ENCODE results near the gene LHX3.

LHX3 gene

DNA sequence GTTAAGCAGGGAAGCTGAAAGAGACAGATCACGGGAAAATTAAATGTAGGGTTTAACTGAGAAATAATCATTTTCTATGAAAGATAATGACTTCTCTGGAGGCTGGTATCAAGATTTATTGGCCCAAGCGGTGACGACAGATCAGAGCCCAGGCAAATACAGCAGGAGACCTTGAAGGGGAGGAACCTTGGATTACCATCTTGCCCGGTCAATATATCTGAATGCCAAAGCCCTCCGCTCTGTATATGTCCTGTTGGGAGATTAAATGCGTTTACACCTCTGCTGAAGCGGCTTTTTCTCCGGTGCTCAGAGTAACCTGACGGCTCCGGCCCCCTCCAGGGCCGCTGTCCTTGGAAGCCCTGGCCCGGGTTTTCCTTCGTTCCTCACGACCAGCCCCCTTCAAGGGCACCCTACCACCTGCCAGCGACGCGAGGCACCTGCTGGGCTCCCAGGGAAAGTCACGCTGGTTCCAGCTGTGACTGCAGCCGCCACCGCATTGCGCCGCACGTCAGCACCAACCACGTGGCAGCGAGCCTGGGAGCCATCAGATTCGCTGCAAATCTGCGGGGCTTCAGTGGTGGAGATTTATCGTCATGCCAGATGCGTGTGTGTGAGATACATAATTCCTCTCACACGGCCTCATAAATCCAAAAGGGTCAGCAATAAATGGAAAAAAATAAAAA, 45.1 kb upstream of the LHX3 start:
- Histone ChIP-seq H3K27me3 (replicated peaks in 2 of 5; ENCODE audit: control insufficient read depth in 4 of 5, insufficient read depth in 5 of 5, low read length in 4 of 5) (peaks cover 0 to 2% (median 0%) of the 10 kb centered on the region in 5 experiments), H3K36me3 (ENCODE audit: control insufficient read depth in 4 of 4, insufficient read depth in 4 of 4, low read length in 3 of 4) (no peaks in the 10 kb centered on the region), H3K4me1 (ENCODE audit: control extremely low read depth in 1 of 4, control insufficient read depth in 4 of 4, insufficient read depth in 4 of 4, low read length in 3 of 4) (peaks cover 2 to 8% (median 6%) of the 10 kb centered on the region in 4 experiments), H3K27ac (ENCODE audit: insufficient read depth in 1 of 2, low read depth in 1 of 2, low read length in 2 of 2, poor library complexity in 1 of 2, severe bottlenecking in 2 of 2) (no peak overlapping the region), H3K9me3 (ENCODE audit: control extremely low read depth in 1 of 5, control insufficient read depth in 4 of 5, insufficient read depth in 2 of 5, low read depth in 1 of 5, low read length in 4 of 5) (no peaks in the 10 kb centered on the region), H3K4me3 (ENCODE audit: control insufficient read depth in 1 of 7, extremely low read depth in 1 of 7, insufficient read depth in 4 of 7, low read depth in 2 of 7, low read length in 6 of 7) (no peak overlapping the region)
- DNase-seq: no peak
- POLR2A ChIA-PET: no interaction called here
- WGBS (ENCODE audit: insufficient coverage): 88% methylated on average over 27 of the region's 30 CpGs
- CTCF ChIA-PET: interaction anchor here (0.7 kb wide), 1 partner anchor 31 kb away, joined by 3 read pairs; no protein-coding TSS in a partner anchor

DNA sequence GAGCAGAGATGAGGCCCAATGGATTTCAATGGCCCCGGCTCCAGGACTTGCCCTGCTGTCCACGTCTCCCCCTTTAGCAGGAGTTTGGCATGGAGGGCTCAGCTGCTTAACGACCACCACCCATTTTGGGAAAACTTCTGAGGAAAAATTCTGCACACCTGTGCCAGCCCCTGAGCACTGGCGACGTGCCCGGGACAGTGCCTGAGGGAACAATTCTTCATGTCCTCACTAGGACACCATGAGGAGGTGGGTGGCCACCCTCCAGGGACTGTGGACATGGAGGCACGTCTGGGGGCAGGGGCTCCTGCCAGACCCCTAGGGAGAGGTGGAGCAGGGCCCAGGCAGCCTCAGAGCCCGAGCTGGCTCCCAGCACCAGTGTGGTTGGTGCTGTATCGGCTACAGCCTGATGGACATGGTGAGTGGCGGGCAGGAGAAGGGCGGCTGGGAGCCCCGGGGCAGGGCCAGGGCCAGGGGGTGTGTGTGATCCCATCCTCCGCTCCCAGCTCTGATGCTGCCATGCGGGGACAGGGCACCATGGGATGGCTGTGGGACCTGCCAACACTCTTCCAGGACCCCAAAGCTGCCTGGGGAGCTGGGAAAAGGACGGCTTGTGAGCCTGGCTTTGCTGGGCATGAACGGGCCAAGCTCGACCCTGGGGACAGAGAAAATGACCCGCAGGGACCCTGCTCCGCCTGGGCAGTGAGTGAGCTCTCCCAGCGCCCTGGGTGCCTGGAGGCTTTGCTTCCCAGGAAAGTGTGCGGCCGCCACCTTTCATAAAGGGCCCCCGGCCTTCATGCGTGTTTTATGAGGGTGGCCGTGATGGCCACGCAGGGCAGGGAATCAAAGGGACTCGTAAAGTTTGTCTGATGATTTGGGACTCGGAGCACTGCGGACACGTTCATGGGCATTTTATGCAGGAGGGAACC, 44.3 kb upstream of the LHX3 start:
- no peak overlapping the region for H3K4me3 ChIP-seq (ENCODE audit: control insufficient read depth in 1 of 7, extremely low read depth in 1 of 7, insufficient read depth in 4 of 7, low read depth in 2 of 7, low read length in 6 of 7)
- H3K9me3 ChIP-seq (ENCODE audit: control extremely low read depth in 1 of 5, control insufficient read depth in 4 of 5, insufficient read depth in 2 of 5, low read depth in 1 of 5, low read length in 4 of 5): no peaks in the 10 kb centered on the region
- H3K27ac ChIP-seq (ENCODE audit: insufficient read depth in 1 of 2, low read depth in 1 of 2, low read length in 2 of 2, poor library complexity in 1 of 2, severe bottlenecking in 2 of 2): no peak overlapping the region
- H3K4me1 ChIP-seq (ENCODE audit: control extremely low read depth in 1 of 4, control insufficient read depth in 4 of 4, insufficient read depth in 4 of 4, low read length in 3 of 4): peaks cover 8 to 16% (median 13%) of the 10 kb centered on the region in 4 experiments
- DNase-seq: no peak
- no peaks in the 10 kb centered on the region for H3K36me3 ChIP-seq (ENCODE audit: control insufficient read depth in 4 of 4, insufficient read depth in 4 of 4, low read length in 3 of 4)
- H3K27me3 ChIP-seq (replicated peaks in 2 of 5; ENCODE audit: control insufficient read depth in 4 of 5, insufficient read depth in 5 of 5, low read length in 4 of 5): peaks cover 0 to 2% (median 0%) of the 10 kb centered on the region in 5 experiments
- ChIA-PET POLR2A (no interaction called here), CTCF (interaction anchor here (0.9 kb wide), 1 partner anchor 12 kb away, joined by 7 read pairs; no protein-coding TSS in a partner anchor)
- 94% methylated on average over 29 of the region's 30 CpGs for WGBS (ENCODE audit: insufficient coverage)

DNA sequence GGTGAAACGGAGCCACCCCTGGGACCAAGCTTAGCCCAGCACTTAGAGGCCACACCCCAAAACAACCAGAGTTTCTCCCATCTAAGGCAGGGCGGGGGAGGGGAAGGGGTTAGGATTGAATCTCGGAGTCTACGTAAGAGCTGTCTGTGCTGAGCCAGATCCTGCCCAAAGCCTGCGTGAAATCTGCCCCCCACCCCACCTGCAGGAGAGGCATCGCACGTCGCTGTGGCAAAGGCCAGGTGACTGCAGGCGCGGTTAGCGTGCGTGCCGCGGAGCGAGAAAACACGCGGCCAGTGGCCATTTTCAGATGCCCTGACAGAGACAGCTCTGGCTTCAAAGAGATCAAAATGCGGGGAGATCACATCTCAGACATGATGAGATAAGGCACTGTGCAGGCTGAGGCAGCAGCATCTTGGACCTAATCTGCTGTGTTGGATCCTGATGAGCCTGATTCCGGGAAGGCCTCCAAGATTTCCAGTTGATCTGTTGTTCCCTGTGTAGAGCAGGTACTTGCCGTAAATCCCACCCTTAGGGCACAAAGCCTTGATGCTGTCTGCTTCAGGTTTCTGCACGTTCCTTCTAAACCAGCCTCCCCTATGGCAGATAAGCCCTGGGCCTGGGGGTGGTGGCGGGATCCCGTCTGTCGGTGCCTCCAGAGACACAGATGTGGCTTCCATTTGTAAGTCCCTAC, 43.2 kb upstream of the LHX3 start:
- Histone ChIP-seq H3K4me3 (ENCODE audit: control insufficient read depth in 1 of 7, extremely low read depth in 1 of 7, insufficient read depth in 4 of 7, low read depth in 2 of 7, low read length in 6 of 7) (no peak overlapping the region), H3K27me3 (replicated peaks in 2 of 5; ENCODE audit: control insufficient read depth in 4 of 5, insufficient read depth in 5 of 5, low read length in 4 of 5) (peaks cover 0 to 2% (median 0%) of the 10 kb centered on the region in 5 experiments), H3K4me1 (ENCODE audit: control extremely low read depth in 1 of 4, control insufficient read depth in 4 of 4, insufficient read depth in 4 of 4, low read length in 3 of 4) (peaks cover 16 to 27% (median 23%) of the 10 kb centered on the region in 4 experiments), H3K36me3 (ENCODE audit: control insufficient read depth in 4 of 4, insufficient read depth in 4 of 4, low read length in 3 of 4) (peaks cover 0 to 3% (median 0%) of the 10 kb centered on the region in 4 experiments), H3K9me3 (ENCODE audit: control extremely low read depth in 1 of 5, control insufficient read depth in 4 of 5, insufficient read depth in 2 of 5, low read depth in 1 of 5, low read length in 4 of 5) (no peaks in the 10 kb centered on the region), H3K27ac (ENCODE audit: insufficient read depth in 1 of 2, low read depth in 1 of 2, low read length in 2 of 2, poor library complexity in 1 of 2, severe bottlenecking in 2 of 2) (no peak overlapping the region)
- DNase-seq: no peak
- ChIA-PET CTCF (interaction anchor here (0.7 to 1.7 kb wide), 2 partner anchors 16 to 27 kb away, joined by 3 to 4 read pairs; no protein-coding TSS in a partner anchor), POLR2A (no interaction called here)
- 93% methylated on average over 20 of the region's 24 CpGs for WGBS (ENCODE audit: insufficient coverage)

DNA sequence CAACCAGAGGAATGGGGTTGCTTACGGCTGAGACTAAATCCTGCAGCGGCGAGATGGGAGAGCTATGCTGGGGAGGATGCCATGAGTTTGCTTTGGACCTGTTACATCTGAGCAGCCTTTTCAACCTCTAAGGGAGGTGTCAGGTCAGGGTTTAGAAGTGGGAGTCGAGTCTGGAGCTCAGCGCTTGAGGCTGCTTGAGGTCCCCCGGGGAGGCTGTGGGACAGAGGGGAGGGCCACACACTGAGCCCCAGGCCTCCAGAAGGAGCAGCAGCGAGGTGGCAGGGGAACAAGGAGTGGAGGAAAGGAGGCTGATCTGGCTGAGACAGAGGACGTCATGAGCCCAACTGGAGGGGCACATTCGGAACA, 42.6 kb upstream of the LHX3 start:
- WGBS (ENCODE audit: insufficient coverage): 85% methylated on average over 7 of the region's 9 CpGs
- no peak for DNase-seq
- Histone ChIP-seq H3K36me3 (ENCODE audit: control insufficient read depth in 4 of 4, insufficient read depth in 4 of 4, low read length in 3 of 4) (peaks cover 0 to 6% (median 0%) of the 10 kb centered on the region in 4 experiments), H3K9me3 (ENCODE audit: control extremely low read depth in 1 of 5, control insufficient read depth in 4 of 5, insufficient read depth in 2 of 5, low read depth in 1 of 5, low read length in 4 of 5) (no peaks in the 10 kb centered on the region), H3K27ac (ENCODE audit: insufficient read depth in 1 of 2, low read depth in 1 of 2, low read length in 2 of 2, poor library complexity in 1 of 2, severe bottlenecking in 2 of 2) (no peak overlapping the region), H3K27me3 (replicated peaks in 2 of 5; ENCODE audit: control insufficient read depth in 4 of 5, insufficient read depth in 5 of 5, low read length in 4 of 5) (peaks cover 0 to 2% (median 0%) of the 10 kb centered on the region in 5 experiments), H3K4me1 (ENCODE audit: control extremely low read depth in 1 of 4, control insufficient read depth in 4 of 4, insufficient read depth in 4 of 4, low read length in 3 of 4) (peaks cover 16 to 32% (median 24%) of the 10 kb centered on the region in 4 experiments), H3K4me3 (ENCODE audit: control insufficient read depth in 1 of 7, extremely low read depth in 1 of 7, insufficient read depth in 4 of 7, low read depth in 2 of 7, low read length in 6 of 7) (no peak overlapping the region)
- CTCF ChIA-PET: interaction anchor here (0.7 to 1.7 kb wide), 4 partner anchors 10 to 27 kb away, joined by 3 to 4 read pairs (median 4); no protein-coding TSS in a partner anchor
- POLR2A ChIA-PET: no interaction called here

DNA sequence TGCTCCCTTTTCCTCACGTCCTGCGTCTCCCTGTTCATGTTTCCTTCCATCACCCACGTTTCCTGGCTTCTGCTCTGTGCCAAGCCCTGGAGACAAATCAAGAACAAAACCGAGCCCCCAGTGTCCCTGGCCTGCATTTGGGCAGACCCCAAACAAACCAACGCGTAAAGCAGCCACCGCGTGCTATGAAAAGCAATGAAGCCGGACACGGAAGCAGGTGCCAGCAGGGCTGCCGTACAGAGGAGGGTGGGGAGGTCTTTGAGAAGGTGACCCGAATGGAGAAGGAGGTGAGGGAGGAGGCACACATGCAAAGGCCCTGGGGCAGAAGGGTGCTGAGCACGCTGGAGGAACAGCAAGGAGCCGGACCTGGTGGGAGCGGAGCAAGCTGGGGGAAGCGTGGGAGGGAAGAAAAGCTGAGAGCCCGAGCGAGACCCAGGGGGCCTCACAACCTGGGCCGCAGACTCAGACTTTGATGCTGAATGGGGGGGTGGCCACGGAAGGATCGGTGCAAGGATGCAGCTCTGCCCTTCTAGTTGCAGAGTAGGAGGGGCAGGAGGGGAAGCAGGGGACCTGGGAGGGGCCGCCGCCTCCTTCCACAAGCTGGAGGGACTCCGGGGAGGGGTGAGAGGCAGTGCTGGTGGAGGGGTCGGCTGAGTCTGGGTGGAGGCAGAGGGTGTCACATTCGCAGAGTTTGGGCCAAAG, 42.1 kb upstream of the LHX3 start:
- WGBS (ENCODE audit: insufficient coverage): 93% methylated on average over 22 of the region's 26 CpGs
- no peak for DNase-seq
- Histone ChIP-seq H3K27ac (ENCODE audit: insufficient read depth in 1 of 2, low read depth in 1 of 2, low read length in 2 of 2, poor library complexity in 1 of 2, severe bottlenecking in 2 of 2) (no peak overlapping the region), H3K9me3 (ENCODE audit: control extremely low read depth in 1 of 5, control insufficient read depth in 4 of 5, insufficient read depth in 2 of 5, low read depth in 1 of 5, low read length in 4 of 5) (no peaks in the 10 kb centered on the region), H3K4me3 (ENCODE audit: control insufficient read depth in 1 of 7, extremely low read depth in 1 of 7, insufficient read depth in 4 of 7, low read depth in 2 of 7, low read length in 6 of 7) (no peak overlapping the region), H3K36me3 (ENCODE audit: control insufficient read depth in 4 of 4, insufficient read depth in 4 of 4, low read length in 3 of 4) (peaks cover 0 to 11% (median 0%) of the 10 kb centered on the region in 4 experiments), H3K4me1 (ENCODE audit: control extremely low read depth in 1 of 4, control insufficient read depth in 4 of 4, insufficient read depth in 4 of 4, low read length in 3 of 4) (peaks cover 16 to 32% (median 24%) of the 10 kb centered on the region in 4 experiments), H3K27me3 (replicated peaks in 2 of 5; ENCODE audit: control insufficient read depth in 4 of 5, insufficient read depth in 5 of 5, low read length in 4 of 5) (peaks cover 0 to 2% (median 0%) of the 10 kb centered on the region in 5 experiments)
- ChIA-PET POLR2A (interaction anchor here (0.6 kb wide), 1 partner anchor 133 kb away, joined by 3 read pairs; no protein-coding TSS in a partner anchor), CTCF (interaction anchor here (1.0 to 1.7 kb wide), 3 partner anchors 10 to 20 kb away, joined by 3 to 4 read pairs (median 4); no protein-coding TSS in a partner anchor)

Data from common myeloid progenitor, CD34-positive (primary cell).